GM15510 (cell line): ENCODE results near the gene ZNF519.

ENCODE experiments used
- POLR2A ChIP-seq: IDR thresholded peaks from 3 replicates; pipeline ENCODE4 v1.6.1; 2011; ENCODE audit warnings: borderline replicate concordance; ENCODE audit not compliant: insufficient read length; ENCODE audit errors: extremely low read depth

The ZNF519 gene

DNA sequence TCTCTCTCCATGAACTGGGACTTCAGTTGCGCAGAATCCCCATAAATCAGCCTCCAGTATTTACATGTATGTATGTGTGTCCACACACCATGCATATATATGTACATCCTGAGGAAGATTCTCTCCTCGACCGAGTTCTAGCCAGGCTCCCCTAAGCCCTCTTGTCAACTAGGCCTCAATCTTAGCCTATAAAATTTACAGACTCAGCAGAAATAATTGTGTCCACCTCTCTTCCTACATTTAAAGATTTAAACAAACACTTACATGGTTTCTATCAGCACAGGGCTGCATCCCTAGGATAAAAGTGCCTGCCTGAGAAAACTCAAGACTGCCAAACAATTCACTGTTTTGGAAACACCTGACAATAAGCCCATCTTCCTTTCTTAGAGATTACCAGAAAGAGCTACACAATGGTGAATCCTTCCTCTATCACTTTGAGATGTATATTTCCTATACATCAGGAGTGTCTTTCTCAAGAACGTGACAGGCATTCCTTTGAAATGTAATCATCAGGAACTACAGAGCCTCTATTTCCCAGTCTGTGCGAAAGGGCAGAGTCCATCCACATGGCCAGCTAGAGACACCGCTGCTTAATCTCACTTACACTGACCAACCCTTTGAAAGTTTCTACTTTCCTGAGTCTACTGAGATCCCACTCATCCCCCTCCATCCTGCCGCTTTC lies 39.5 kb downstream of the ZNF519 start:
- no peak for TF ChIP-seq POLR2A

DNA sequence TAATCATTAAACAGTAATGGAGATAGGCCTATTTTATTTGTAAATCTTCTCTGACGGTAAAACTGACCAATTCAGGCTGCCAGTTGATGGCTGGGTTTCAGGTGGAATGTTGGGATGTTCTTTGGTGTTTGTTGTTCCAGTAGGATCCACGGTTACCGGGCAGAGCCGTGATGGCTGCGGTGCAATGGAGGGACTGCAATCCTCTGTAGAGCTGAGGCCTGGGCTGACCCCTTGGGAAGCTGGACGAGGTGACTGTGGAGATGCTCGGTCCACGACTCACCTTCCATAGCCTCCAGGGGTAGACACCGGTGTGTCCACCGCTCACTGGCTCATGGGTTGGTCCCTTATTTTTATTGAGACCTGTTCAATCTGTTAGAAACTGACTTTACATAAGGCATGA lies 42.5 kb downstream of the ZNF519 start:
- TF ChIP-seq POLR2A = no peak

DNA sequence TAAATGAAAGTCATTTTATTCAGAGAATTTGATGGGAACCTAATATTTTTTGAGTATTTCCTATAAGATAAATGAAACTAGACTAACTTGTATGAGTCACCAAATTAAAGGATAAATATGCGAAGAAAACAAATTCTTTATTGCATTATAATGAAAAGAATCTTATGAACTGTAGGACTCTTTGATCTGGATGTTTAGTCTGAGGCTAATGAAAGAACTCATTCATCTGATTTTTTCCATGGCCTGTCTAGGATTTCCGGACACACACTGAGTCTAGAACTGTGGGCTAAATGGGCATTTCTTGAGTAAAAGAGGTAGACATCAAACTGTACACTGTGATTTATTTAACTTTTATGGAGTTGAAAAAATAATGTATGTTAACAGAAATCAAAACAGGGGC lies 43.0 kb downstream of the ZNF519 start:
- no peak for TF ChIP-seq POLR2A

DNA sequence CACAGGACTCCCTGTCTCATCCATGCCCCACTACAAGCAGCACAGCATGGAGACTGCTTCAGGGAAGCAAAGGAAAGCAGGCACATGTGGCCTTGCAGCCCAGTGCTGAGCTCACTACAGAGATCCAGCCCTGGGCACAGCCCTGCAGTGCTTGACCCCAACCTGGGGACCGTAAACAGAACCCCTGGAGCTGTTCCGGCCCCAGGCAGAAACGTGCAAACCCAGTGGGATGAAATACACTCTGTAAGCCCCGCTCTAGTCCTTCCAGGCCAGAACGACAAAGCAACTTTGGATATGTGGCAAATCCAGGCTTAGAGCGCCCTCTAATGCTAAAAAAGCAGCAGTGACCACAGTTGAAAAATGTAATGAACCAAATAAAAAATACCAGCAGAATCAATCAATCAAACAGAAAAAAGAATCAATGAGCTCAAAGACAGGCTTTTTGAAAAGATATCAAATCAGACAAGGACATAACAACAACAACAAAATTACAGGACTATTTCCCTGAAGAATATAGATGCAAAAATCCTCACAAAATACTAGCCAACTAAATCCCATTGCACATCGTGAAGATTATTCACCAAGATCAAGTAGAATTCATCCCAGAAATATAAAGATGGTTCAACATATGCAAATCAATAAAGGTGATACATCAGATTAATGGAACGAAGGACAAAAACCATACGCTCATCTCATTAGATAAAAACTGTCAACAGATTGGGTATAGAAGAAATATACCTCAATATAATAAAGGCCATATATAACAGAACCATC lies 45.6 kb downstream of the ZNF519 start:
- TF ChIP-seq POLR2A = no peak

DNA sequence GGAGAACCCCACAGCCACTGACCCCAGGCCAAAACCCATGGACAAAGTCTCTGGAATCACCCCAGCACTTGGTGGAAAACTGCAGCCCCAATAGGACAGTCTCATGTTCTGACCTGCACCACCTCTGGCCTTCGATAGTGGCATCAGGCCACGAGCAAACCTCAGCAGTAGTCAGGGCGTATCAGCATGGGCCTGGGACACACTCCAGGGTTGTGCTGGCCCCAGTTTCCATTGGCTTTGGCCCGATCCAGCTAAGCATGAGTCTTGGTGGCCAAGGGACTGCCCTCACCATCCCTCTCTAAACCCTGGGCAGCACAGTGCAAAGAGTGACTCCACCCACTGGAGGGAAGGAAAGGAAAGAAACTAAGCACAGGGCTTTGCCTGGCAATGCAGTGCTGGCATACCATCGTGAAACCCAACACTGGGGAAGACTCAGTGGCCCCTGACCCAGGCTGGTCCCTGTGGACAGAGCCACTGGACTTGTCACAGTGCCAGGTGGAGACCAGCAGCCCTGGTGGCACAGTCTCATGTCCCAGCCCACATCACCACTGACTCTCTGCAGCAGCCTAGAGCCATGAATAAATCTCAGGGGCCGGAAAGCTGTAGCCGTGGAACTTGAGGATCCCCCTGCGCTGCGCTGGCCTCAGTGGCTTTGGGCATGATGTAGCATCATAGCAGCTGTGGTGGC lies 46.3 kb downstream of the ZNF519 start:
- TF ChIP-seq POLR2A = no peak

DNA sequence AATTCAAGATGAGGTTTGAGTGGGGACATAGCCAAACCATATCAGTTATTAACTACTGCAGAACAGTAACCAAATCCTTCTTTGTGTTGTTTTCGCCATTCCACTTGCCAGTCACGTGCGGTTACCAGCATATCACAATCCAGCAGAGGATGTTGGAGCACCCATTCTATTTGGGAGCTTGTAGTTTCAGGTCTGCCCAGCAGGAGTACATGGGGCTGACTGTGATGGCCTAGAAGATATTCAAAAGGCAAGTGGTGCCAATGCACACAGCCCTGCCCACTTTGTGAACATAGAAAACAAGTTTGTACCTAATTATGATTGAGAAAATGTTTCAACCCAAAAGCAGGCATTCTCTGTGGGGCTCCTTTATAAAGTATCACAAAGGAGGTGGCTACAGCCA lies 57.0 kb downstream of the ZNF519 start:
- TF ChIP-seq POLR2A = no peak

DNA sequence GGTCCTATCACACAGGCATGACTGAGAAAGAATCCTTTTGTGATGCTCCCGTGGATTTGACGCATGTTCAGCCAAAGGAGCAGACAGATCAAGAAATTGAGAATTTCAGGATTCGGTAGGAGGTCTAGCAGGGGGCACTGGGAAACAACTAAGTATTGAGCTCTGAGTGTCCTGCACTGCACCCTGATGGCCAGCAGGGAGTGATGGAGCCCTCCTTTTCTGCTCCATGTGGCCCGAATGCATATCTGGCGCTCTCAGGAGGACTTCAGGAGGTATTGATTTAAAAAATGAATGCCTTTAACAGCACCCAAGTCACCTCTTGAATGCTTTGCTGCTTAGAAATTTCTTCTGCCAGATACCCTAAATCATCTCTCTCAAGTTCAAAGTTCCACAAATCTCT lies 58.0 kb downstream of the ZNF519 start:
- TF ChIP-seq POLR2A = no peak

DNA sequence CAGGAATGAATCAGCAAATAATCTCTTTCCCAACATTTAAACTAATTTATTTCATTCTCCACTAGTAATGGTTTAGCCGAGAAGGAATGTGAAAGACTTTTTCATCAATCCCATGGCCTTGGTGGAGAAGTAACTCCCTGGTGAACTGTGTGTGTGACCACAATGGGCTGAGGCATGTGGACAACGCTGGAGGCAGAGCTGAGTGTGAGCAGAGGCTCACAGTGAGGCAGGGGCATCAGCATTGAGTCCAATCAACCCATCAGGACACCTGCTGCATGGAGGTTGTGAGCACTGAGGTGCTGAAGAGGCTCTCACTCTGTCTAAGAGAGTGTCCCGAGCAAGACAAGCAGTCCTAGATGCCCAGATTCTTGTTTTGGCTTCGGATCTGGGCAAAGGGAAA lies 78.6 kb downstream of the ZNF519 start:
- TF ChIP-seq POLR2A = no peak
